K562 (cell line): ENCODE data around the gene ING4. TPM values are rescaled to one million over a fixed set of nuclear protein-coding genes. Genes with fewer than 3 reads are reported as not detected.

Source experiments
- ARID4B ChIP-seq: sonication (generic); formaldehyde crosslinking; IDR thresholded peaks from 2 replicates; pipeline ENCODE4 v1.8.0; 2022; ENCODE audit warnings: mild to moderate bottlenecking, missing genetic modification reagents
- BACH1 ChIP-seq: fragments of 200-800 bp; sonication (Bioruptor generic); IDR thresholded peaks from 2 replicates; pipeline ENCODE4 v1.6.1; 2016; ENCODE audit warnings: missing genetic modification characterization, missing compliant biosample characterization
- CREB3 ChIP-seq: fragments of 450-650 bp; conservative IDR thresholded peaks from 2 replicates; pipeline ENCODE4 v1.6.1; 2016; ENCODE audit warnings: missing genetic modification characterization, low read depth, mild to moderate bottlenecking, missing compliant biosample characterization, moderate library complexity
- EP300 ChIP-seq: IDR thresholded peaks from 2 replicates; pipeline ENCODE4 v1.6.1; 2012; ENCODE audit warnings: low read length, improper control_type of control experiment
- FUS ChIP-seq: fragments of 200-400 bp; formaldehyde crosslinking; optimal IDR thresholded peaks from 2 replicates; pipeline ENCODE3; 2017; ENCODE audit warnings: low read depth, low read length
- HNRNPLL ChIP-seq: fragments of 200-400 bp; formaldehyde crosslinking; IDR thresholded peaks from 2 replicates; pipeline ENCODE4 v1.6.1; 2017; ENCODE audit warnings: low read length, low read depth, mild to moderate bottlenecking; ENCODE audit not compliant: poor library complexity, severe bottlenecking
- NCOA4 ChIP-seq: fragments of 450-650 bp; IDR thresholded peaks from 2 replicates; pipeline ENCODE4 v1.6.1; 2018; ENCODE audit warnings: mild to moderate bottlenecking; ENCODE audit not compliant: partially characterized antibody
- NFXL1 ChIP-seq: fragments of 450-650 bp; formaldehyde crosslinking; IDR thresholded peaks from 2 replicates; pipeline ENCODE4 v1.4.0; 2021; ENCODE audit warnings: mild to moderate bottlenecking
- PHTF2 ChIP-seq: fragments of 250-450 bp; sonication (Bioruptor Pico); IDR thresholded peaks from 2 replicates; pipeline ENCODE4 v1.5.0; 2021; ENCODE audit warnings: mild to moderate bottlenecking
- SP2 ChIP-seq: IDR thresholded peaks from 2 replicates; pipeline ENCODE4 v1.6.1; 2011; ENCODE audit warnings: mild to moderate bottlenecking, low read depth, low read length, moderate library complexity; ENCODE audit not compliant: poor library complexity, severe bottlenecking; ENCODE audit errors: extremely low read depth
- SRF ChIP-seq, 2 experiments: fragments of 250-450, 450-650 bp in 1 of 2; sonication (Bioruptor Pico) in 1 of 2; sonication (generic) in 1 of 2; formaldehyde crosslinking; IDR thresholded peaks; 2 replicates each; pipeline versions ENCODE4 v1.5.0 to v1.5.1; 2020 to 2022; ENCODE audit warnings: mild to moderate bottlenecking in 1 of 2, missing genetic modification reagents in 1 of 2
- TBL1XR1 ChIP-seq, 2 experiments: IDR thresholded peaks; 2 replicates each; pipeline ENCODE4 v1.6.1; 2012; ENCODE audit warnings: improper control_type of control experiment in 2 of 2, low read length in 2 of 2, mild to moderate bottlenecking in 1 of 2
- TOE1 ChIP-seq, 2 experiments: fragments of 450-650 bp in 1 of 2; sonication (generic) in 1 of 2; formaldehyde crosslinking in 1 of 2; IDR thresholded peaks; 2 replicates each; pipeline versions ENCODE4 v1.7.1 to v1.8.0; 2016 to 2022; ENCODE audit warnings: borderline replicate concordance in 2 of 2, mild to moderate bottlenecking in 2 of 2, antibody characterized with exemption in 1 of 2, inconsistent platforms in 1 of 2, low read depth in 1 of 2, missing genetic modification reagents in 1 of 2, moderate library complexity in 1 of 2
- ZNF134 ChIP-seq: fragments of 250-450 bp; sonication (Bioruptor Pico); conservative IDR thresholded peaks from 2 replicates; pipeline ENCODE4 v1.4.0; 2020
- polyA plus RNA-seq, 8 experiments: library from polyadenylated mRNA; depleted of rRNA in 4 of 8; stranded (reverse) in 5 of 8; unstranded in 3 of 8; fragments of >200 nt; fragmentation: Nextera tagmentation in 2 of 8; fragmentation: Illumina TruSeq in 1 of 8; extraction: Ambion mirVana in 2 of 8; extraction: Trizol in 1 of 8; gene quantifications; 2 replicates each; pipeline versions ENCODE4 v1.2.1 to v1.2.3, GENCODE V29; 2011 to 2014; ENCODE audit warnings: inconsistent platforms in 1 of 8, missing spikeins in 1 of 8
- total RNA-seq, 7 experiments: library from RNA; depleted of rRNA in 6 of 7; stranded (reverse); fragments of >200 nt in 6 of 7; fragmentation: Illumina TruSeq in 2 of 7; extraction: Trizol in 2 of 7; gene quantifications; 2 replicates each; pipeline versions ENCODE4 v1.2.1 to v1.2.3, GENCODE V29; 2011 to 2021; ENCODE audit warnings: low replicate concordance in 1 of 7

Gene ING4
- total and polyA plus RNA-seq, 9 of the 15 experiments (the other 6 are each of a cell fraction or from before 2014, with no cell fraction given), result 6.6 to 30.2 (median 15.7) TPM

DNA sequence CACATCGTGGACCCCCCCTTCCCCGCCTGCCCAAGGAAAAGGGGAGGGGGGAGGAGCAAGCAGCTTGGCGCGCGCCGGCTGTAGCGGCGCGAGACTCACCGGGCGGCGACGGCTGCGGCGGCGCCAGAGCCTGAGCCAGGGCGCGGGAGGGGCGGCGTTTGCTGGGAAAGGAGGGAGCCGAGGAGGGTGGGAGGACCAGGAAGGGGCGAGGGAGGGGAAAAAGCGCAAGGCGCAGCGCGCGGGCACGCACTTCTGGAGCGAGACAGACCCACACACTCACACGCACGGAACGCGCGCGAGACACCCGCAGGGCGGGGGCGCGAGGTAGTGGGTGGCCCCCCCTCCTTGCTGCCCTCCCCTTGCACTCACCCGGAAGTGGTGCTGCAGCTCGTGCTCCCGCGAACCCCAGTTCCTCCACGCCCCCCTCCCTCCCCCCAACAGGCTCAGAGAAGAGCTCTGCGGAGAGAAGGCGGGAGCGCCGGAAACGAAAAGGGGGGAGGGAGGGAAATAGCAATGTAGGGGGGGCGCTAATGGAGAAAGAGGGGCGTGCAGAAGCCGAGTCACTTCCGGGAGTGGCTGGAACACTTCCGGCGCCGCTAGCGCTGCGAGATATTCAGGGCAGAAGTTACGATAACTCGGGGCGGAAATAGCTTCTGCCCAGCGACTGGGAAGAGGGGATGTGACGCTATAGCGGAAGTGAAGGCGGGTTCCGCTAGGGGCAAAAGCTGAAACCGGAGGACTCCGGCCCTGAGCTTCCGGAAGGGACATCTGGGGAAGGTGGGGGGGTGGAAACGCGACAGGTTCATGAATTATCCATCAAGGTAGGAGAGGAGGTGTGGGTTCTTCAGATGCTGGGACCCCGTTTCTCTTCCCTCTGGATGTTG, 26.3 kb upstream of the ING4 start, which contains the start of gene ZNF384 (continued):
- peak; percentile 83; the same call in 1 of the 2 replicates for TF ChIP-seq ARID4B (CRISPR knock-in tag)
- no peak for TF ChIP-seq BACH1 (tag)
- no peak for TF ChIP-seq TOE1 (IDR thresholded peaks at IDR 0.05; ENCODE audit: borderline replicate concordance)
- 0 out of 2 replicates have a peak, but pooled peaks have one; percentile 33 for TF ChIP-seq TOE1 (CRISPR knock-in tag; IDR thresholded peaks at IDR 0.05; ENCODE audit: borderline replicate concordance, low read depth)
- no peak for TF ChIP-seq CREB3 (tag)
- no peak for TF ChIP-seq FUS
- no peak for TF ChIP-seq ZNF134 (CRISPR knock-in tag)
- TF ChIP-seq NFXL1 (CRISPR knock-in tag), result no peak
- no peak for TF ChIP-seq NCOA4
- TF ChIP-seq HNRNPLL, result peak; percentile 98
- no peak; a peak in 2 of 4 replicates for TF ChIP-seq TBL1XR1 (IDR thresholded peaks at IDR 0.05; ENCODE audit: low read length in 2 of 2)
- TF ChIP-seq SP2, result no peak
- TF ChIP-seq PHTF2 (CRISPR knock-in tag), result no peak
- TF ChIP-seq EP300, result 0 out of 2 replicates have a peak, but pooled peaks have one; percentile 12
- peak in 1 of 2 experiments; percentile 66; a peak in 1 of 4 replicates for TF ChIP-seq SRF (CRISPR knock-in tag; IDR thresholded peaks at IDR 0.05)
